Heart left ventricle (tissue), 16 donors: ENCODE measurements around the gene MUC4. TPM values are rescaled to one million over a fixed set of nuclear protein-coding genes. Genes with fewer than 3 reads are reported as not detected.

Experiments
- ATAC-seq, 4 donors: fragments of 200-7000 bp; cut with Tn5 transposase; one replicate each; pipeline ENCODE4 v1.9.1; 2020 to 2022; ENCODE audit warnings: moderate library complexity in 4 of 4, mild to moderate bottlenecking in 3 of 4, moderate number of reproducible peaks in 1 of 4
- DNase-seq, 5 donors: peaks; one replicate each; pipeline ENCODE4 v3.0.0-alpha.2; 2020
- H3K27ac ChIP-seq, 12 donors: fragments of 200-600 bp; sonication (generic) in 4 of 12; one replicate each; pipeline versions ENCODE4 v1.5.0 to v1.8.0; 2016 to 2022; ENCODE audit warnings: mild to moderate bottlenecking in 2 of 12
- H3K27me3 ChIP-seq, 9 donors: fragments of 200-600 bp; sonication (generic) in 2 of 9; one replicate each; pipeline versions ENCODE4 v1.5.1 to v1.8.0; 2016 to 2022; ENCODE audit warnings: mild to moderate bottlenecking in 3 of 9
- H3K36me3 ChIP-seq, 9 donors: fragments of 200-600 bp; sonication (generic) in 2 of 9; one replicate each; pipeline versions ENCODE4 v1.5.0 to v1.8.0; 2018 to 2022; ENCODE audit warnings: mild to moderate bottlenecking in 2 of 9
- H3K4me1 ChIP-seq, 12 donors: fragments of 200-600 bp; sonication (generic) in 4 of 12; one replicate each; pipeline versions ENCODE4 v1.5.0 to v1.8.0; 2016 to 2022; ENCODE audit warnings: mild to moderate bottlenecking in 3 of 12
- H3K4me3 ChIP-seq, 12 donors: fragments of 200-600 bp; sonication (generic) in 4 of 12; one replicate each; pipeline versions ENCODE4 v1.5.0 to v1.8.0; 2017 to 2022; ENCODE audit warnings: mild to moderate bottlenecking in 9 of 12, moderate library complexity in 4 of 12
- H3K9me3 ChIP-seq, 12 donors: fragments of 200-600 bp; sonication (generic) in 4 of 12; one replicate each; pipeline versions ENCODE4 v1.5.0 to v1.8.0; 2016 to 2022; ENCODE audit warnings: mild to moderate bottlenecking in 1 of 12
- POLR2A ChIP-seq, 2 donors: fragments of 450-650 bp; IDR thresholded peaks; one replicate each; pipeline ENCODE4 v1.6.1; 2017; ENCODE audit warnings: antibody characterized with exemption in 2 of 2, mild to moderate bottlenecking in 2 of 2, moderate library complexity in 2 of 2
- WGBS, 4 donors: extraction: QIAGEN DNeasy Blood & Tissue Kit in 2 of 4; methylation state at CpG; one replicate each; pipeline versions ENCODE4 v1.1.5 to v1.1.7; 2013 to 2018; 5-methylcytosine and 5-hydroxymethylcytosine counted together
- intact Hi-C, 10 donors: fragments of 100-400 bp; cut with DNase I; formaldehyde crosslinking; loops; one replicate each; pipeline versions ENCODE4 v1.11.1 to v1.14.2; 2022
- polyA plus RNA-seq, 2 donors: library from polyadenylated mRNA; stranded (reverse); fragments of 200-250 nt; gene quantifications; one replicate each; pipeline ENCODE4 v1.2.3, GENCODE V29; 2013
- total RNA-seq, 9 donors: library from RNA; depleted of rRNA in 2 of 9; stranded (reverse); fragments of >200 nt in 2 of 9; fragmentation: NEBNext Ultra II Directional in 3 of 9; extraction: Animal tissue kit (Norgen Biotek cat#: 25700) in 3 of 9; gene quantifications; one replicate each; pipeline versions ENCODE4 v1.1.0 to v1.2.4, GENCODE V29; 2016 to 2023
- TF ChIP-seq, protein P1 (sequence below), 12 donors: fragments of 200-600 bp; sonication (generic) in 4 of 12; IDR thresholded peaks; one replicate each; pipeline versions ENCODE4 v1.5.0 to v1.8.0; 2018 to 2022; ENCODE audit warnings: antibody characterized with exemption in 12 of 12, mild to moderate bottlenecking in 5 of 12
- donor health status: ischemic (EF 13 %, LVEDD 7.1; RV severe dilation, severe dysfunction).
- donor health status: healthy with polysubstance abuse.
- donor health status: DM: no; HTN: yes; CAD: no.
- donor health status: DM: no; HTN: no; CAD: no.
- donor health status: ischemic (EF 25% LVEDD 6.9; RV normal size, moderate dysfunction).
- donor health status: ischemic (EF 25% LVEDD 5.7; RV mildly dilated, moderate dysfunction).
- donor health status: healthy.
- donor health status: DM: yes; HTN: yes; CAD: no.
- donor health status: ischemic (EF 35%, LVEDD 5.7; RV mildly dilated, moderate dysfunction).
- donor health status: nonischemic (EF 11% LVEDD 7.7; RV severe dilation, severe dysfunction).
- donor health status: DM: yes; HTN: yes; CAD: no.
- donor health status: PGD.
- donor health status: ischemic (EF 29% LVEDD 5.4; RV normal size, mild dysfunction).
- donor health status: nonischemic (EF 23%, LVEDD 6.1; RV moderate dilation, normal function).

MUC4 gene
- total and polyA plus RNA-seq, 11 donors: 0.02 to 0.17 (median 0.03) TPM; not detected in 8

DNA sequence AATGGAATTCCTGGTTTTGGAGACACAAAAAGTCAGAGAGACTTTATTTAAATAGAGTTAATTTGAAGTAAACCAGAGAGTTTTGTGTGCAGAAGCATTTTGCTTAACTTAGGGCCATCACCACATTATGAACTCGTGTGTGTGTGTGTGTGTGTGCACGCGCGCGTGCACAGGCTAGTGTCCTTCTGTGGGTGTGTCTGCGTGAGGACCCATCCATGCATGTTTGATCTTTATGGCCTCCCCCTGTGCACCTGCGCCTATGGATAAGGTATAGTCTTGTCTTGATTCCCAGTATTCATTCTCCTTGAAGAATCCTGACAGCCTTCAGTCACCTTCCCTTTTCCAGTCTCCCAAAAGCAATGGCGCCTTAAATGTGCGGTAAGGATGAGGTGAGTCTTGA lies 65.0 kb downstream of the MUC4 start:
- WGBS, 4 donors: 87 to 99% (median 90%) methylated on average over 9 of the region's 9 CpGs
- peaks cover 0 to 7% (median 0%) of the 10 kb centered on the region in 12 donors for H3K4me1 ChIP-seq
- peaks cover 0 to 15% (median 6%) of the 10 kb centered on the region in 9 donors for H3K27me3 ChIP-seq
- intact Hi-C loops: loop anchor here in 2 of 10 donors (10.0 kb wide), 1 partner anchor 122 kb away; no protein-coding TSS in a partner anchor
- peak in 1 of 4 donors; percentile 15 for ATAC-seq
- H3K36me3 ChIP-seq: no peaks in the 10 kb centered on the region
- no peaks in the 10 kb centered on the region for H3K9me3 ChIP-seq
- H3K27ac ChIP-seq: no peak overlapping the region
- no peak for DNase-seq
- TF ChIP-seq POLR2A (IDR thresholded peaks at IDR 0.05): no peak
- TF ChIP-seq, protein P1, sequence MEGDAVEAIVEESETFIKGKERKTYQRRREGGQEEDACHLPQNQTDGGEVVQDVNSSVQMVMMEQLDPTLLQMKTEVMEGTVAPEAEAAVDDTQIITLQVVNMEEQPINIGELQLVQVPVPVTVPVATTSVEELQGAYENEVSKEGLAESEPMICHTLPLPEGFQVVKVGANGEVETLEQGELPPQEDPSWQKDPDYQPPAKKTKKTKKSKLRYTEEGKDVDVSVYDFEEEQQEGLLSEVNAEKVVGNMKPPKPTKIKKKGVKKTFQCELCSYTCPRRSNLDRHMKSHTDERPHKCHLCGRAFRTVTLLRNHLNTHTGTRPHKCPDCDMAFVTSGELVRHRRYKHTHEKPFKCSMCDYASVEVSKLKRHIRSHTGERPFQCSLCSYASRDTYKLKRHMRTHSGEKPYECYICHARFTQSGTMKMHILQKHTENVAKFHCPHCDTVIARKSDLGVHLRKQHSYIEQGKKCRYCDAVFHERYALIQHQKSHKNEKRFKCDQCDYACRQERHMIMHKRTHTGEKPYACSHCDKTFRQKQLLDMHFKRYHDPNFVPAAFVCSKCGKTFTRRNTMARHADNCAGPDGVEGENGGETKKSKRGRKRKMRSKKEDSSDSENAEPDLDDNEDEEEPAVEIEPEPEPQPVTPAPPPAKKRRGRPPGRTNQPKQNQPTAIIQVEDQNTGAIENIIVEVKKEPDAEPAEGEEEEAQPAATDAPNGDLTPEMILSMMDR (IDR thresholded peaks at IDR 0.05): no peak
- H3K4me3 ChIP-seq: no peak overlapping the region

DNA sequence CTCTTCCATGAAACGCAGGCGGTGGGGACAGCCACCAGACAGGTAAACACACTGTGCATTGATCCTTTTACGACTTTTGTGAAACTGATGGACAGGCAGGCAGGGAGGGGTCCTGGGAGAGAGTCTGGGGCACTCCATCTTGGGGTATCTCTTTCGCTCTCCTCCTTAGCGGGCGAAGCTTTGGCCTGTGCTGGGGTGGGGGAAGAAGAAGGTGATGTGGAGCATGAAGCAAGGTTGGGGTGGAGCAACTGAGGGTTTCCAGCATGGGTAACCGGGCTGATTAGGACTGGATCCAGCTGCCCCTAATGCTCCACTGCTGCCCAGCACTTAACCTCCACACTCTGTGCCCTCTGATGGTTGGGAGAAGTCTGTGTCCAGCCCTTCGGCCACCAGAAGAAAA lies 65.4 kb downstream of the MUC4 start:
- TF ChIP-seq, protein P1 (IDR thresholded peaks at IDR 0.05): no peak
- TF ChIP-seq POLR2A (IDR thresholded peaks at IDR 0.05): no peak
- 77 to 97% (median 83%) methylated on average over 8 of the region's 8 CpGs for WGBS, 4 donors
- no peaks in the 10 kb centered on the region for H3K36me3 ChIP-seq
- H3K27me3 ChIP-seq: peaks cover 0 to 12% (median 6%) of the 10 kb centered on the region in 9 donors
- no peaks in the 10 kb centered on the region for H3K9me3 ChIP-seq
- ATAC-seq: peak in 1 of 4 donors; percentile 16
- DNase-seq: no peak
- intact Hi-C loops: loop anchor here in 2 of 10 donors (10.0 kb wide), 1 partner anchor 122 kb away; no protein-coding TSS in a partner anchor
- peaks cover 0 to 7% (median 0%) of the 10 kb centered on the region in 12 donors for H3K4me1 ChIP-seq
- no peak overlapping the region for H3K4me3 ChIP-seq
- no peak overlapping the region for H3K27ac ChIP-seq

DNA sequence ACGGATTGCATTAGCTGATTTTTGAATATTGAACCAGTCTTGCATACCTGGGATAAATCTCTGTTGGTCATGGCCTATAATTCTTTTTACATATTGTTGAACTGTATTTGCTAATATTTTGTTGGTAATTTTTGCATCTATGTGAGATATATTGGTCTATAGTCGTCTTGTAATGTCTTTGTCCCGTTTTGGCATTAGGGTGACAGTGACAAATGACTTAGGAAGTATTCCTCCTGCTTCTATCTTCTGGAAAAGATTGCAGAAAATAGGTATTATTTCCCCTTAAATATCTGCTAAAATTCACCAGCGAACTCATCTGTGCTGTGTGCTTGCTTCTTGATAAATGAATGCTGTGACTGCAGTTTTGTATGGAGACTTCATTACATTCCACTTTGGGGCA lies 67.3 kb downstream of the MUC4 start:
- Histone ChIP-seq H3K4me1 (peaks cover 0 to 7% (median 0%) of the 10 kb centered on the region in 12 donors), H3K36me3 (no peaks in the 10 kb centered on the region), H3K9me3 (no peaks in the 10 kb centered on the region), H3K27me3 (peaks cover 0 to 12% (median 4%) of the 10 kb centered on the region in 9 donors), H3K4me3 (no peak overlapping the region), H3K27ac (no peak overlapping the region)
- intact Hi-C loops: loop anchor here in 3 of 10 donors (2.0 to 10.0 kb wide), 2 partner anchors 16 to 120 kb away; no protein-coding TSS in a partner anchor
- TF ChIP-seq POLR2A (IDR thresholded peaks at IDR 0.05): no peak
- TF ChIP-seq, protein P1 (IDR thresholded peaks at IDR 0.05): no peak
- no peak for ATAC-seq
- DNase-seq: no peak
- 69 to 85% (median 80%) methylated on average over 4 of the region's 4 CpGs for WGBS, 4 donors

DNA sequence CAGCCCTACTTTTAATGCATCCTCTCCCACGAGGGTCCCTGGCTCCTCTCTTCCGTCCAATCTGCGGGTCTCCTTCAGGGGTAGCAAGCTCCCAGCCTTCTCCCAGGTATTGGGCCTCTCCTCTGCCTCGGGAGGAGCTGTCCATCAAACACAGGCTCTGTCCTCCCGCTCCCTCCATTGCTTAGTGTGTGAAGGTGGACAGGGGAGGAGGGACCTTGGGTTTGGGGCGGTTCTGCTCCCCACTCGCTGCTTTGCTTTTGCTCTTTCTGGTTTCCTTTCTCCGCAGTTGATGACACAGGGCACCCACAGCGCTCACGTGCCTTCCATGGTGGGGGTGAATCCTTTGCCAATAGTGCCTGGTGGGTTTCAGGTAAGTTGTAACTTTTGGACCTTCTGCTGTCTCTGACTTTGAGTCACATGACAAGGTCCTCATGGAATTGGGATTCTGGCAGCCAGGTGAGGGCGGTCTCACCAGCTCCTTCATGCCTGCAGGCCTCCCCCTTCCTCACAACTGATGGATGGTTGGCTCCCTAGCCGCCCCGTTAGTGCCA lies 72.1 kb downstream of the MUC4 start:
- WGBS, 4 donors: 78 to 90% (median 79%) methylated on average over 12 to 13 of the region's 13 CpGs
- Histone ChIP-seq H3K9me3 (no peaks in the 10 kb centered on the region), H3K4me3 (no peak overlapping the region), H3K27ac (no peak overlapping the region), H3K27me3 (peaks cover 0 to 6% (median 0%) of the 10 kb centered on the region in 9 donors), H3K4me1 (no peaks in the 10 kb centered on the region), H3K36me3 (peaks cover 0 to 27% (median 0%) of the 10 kb centered on the region in 9 donors)
- intact Hi-C loops: loop anchor here in 2 of 10 donors (10.0 kb wide), 1 partner anchor 115 kb away; no protein-coding TSS in a partner anchor
- TF ChIP-seq POLR2A (IDR thresholded peaks at IDR 0.05): no peak
- TF ChIP-seq, protein P1 (IDR thresholded peaks at IDR 0.05): no peak
- DNase-seq (peak in 1 of 5 donors; percentile 36), ATAC-seq (peak in 1 of 4 donors; percentile 49)
